T-helper 1 cell treated with Interleukin-12 subunit alpha and Interleukin-12 subunit beta and Interleukin-4 antibody, amounts not matched to agents 30 μg/mL and 1 μg/mL, for 36 hours (primary cell): ENCODE measurements around the gene PTPRM.

Experiments used
- H3K27ac Mint-ChIP-seq: one replicate; pipeline ENCODE4 v1.8.0; 2021; ENCODE audit warnings: mild to moderate bottlenecking, mixed read lengths
- H3K27me3 Mint-ChIP-seq: one replicate; pipeline ENCODE4 v1.8.0; 2021; ENCODE audit warnings: low read depth, mixed read lengths
- H3K36me3 Mint-ChIP-seq: one replicate; pipeline ENCODE4 v1.8.0; 2021; ENCODE audit warnings: low read depth, mixed read lengths
- H3K4me1 Mint-ChIP-seq: one replicate; pipeline ENCODE4 v1.8.0; 2021; ENCODE audit warnings: low read depth, mixed read lengths
- H3K4me3 Mint-ChIP-seq: one replicate; pipeline ENCODE4 v1.8.0; 2021; ENCODE audit warnings: mild to moderate bottlenecking, moderate library complexity, mixed read lengths
- H3K9me3 Mint-ChIP-seq: one replicate; pipeline ENCODE4 v1.8.0; 2021; ENCODE audit warnings: mixed read lengths

PTPRM gene

GRCh38 chr18:7890075-7890474 lies 323.0 kb downstream of the PTPRM start:
- Mint-ChIP-seq H3K27me3 (no peaks in the 10 kb centered on the region), H3K4me1 (no peaks in the 10 kb centered on the region), H3K4me3 (no peak overlapping the region), H3K36me3 (no peaks in the 10 kb centered on the region), H3K27ac (no peak overlapping the region), H3K9me3 (no peaks in the 10 kb centered on the region)

GRCh38 chr18:7892556-7892955 lies 325.4 kb downstream of the PTPRM start:
- no peaks in the 10 kb centered on the region for H3K27me3 Mint-ChIP-seq
- H3K4me3 Mint-ChIP-seq = no peak overlapping the region
- H3K4me1 Mint-ChIP-seq = no peaks in the 10 kb centered on the region
- no peaks in the 10 kb centered on the region for H3K36me3 Mint-ChIP-seq
- H3K27ac Mint-ChIP-seq = no peak overlapping the region
- no peaks in the 10 kb centered on the region for H3K9me3 Mint-ChIP-seq

DNA sequence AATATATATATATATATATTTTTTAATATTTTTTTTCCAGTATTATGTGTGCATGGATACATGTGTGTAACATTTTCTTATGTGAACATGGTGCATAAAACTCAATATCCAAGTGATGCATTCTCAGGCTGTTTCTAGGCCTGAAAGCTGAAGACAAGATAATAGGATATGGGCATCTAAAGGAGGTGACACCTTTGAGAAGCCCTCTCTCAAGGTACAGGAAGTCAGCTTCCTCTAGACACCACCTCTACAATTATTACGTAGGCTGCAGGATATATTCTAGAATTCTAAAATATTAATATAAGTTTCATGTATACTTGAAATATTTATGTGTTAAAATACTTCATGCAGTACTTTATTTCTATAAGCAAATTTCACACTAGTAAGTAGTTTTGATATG lies 327.5 kb downstream of the PTPRM start:
- H3K27ac Mint-ChIP-seq = no peak overlapping the region
- H3K36me3 Mint-ChIP-seq = no peaks in the 10 kb centered on the region
- H3K4me1 Mint-ChIP-seq = no peaks in the 10 kb centered on the region
- no peaks in the 10 kb centered on the region for H3K9me3 Mint-ChIP-seq
- no peaks in the 10 kb centered on the region for H3K27me3 Mint-ChIP-seq
- H3K4me3 Mint-ChIP-seq = no peak overlapping the region

- H3K27ac Mint-ChIP-seq = no peak overlapping the region
- H3K9me3 Mint-ChIP-seq = no peaks in the 10 kb centered on the region
- no peaks in the 10 kb centered on the region for H3K36me3 Mint-ChIP-seq
- H3K4me3 Mint-ChIP-seq = no peak overlapping the region
- no peaks in the 10 kb centered on the region for H3K4me1 Mint-ChIP-seq
- H3K27me3 Mint-ChIP-seq = no peaks in the 10 kb centered on the region
Observed at GRCh38 chr18:7895346-7895745, 328.2 kb downstream of the PTPRM start.

DNA sequence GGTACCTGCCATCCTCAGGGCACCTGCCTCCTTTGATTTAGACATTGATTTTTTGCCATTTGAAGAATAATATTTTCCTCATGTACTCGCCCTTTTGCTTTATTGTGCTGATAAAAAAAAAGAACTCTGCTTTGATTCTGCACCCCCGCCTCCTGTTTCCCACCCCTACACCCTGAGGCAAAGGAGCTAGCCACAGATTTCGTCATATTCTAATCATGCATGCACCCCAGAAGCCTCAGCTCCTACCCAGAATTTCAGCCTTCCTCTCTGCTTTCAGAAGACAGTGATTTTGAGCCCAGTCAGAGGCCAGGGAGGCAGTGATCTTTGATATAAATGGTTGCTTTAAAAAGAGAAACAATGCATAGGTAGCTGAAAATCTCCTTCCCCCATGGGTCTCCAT lies 329.0 kb downstream of the PTPRM start:
- Mint-ChIP-seq H3K4me3 (no peak overlapping the region), H3K27ac (no peak overlapping the region), H3K27me3 (no peaks in the 10 kb centered on the region), H3K9me3 (no peaks in the 10 kb centered on the region), H3K36me3 (no peaks in the 10 kb centered on the region), H3K4me1 (no peaks in the 10 kb centered on the region)

DNA sequence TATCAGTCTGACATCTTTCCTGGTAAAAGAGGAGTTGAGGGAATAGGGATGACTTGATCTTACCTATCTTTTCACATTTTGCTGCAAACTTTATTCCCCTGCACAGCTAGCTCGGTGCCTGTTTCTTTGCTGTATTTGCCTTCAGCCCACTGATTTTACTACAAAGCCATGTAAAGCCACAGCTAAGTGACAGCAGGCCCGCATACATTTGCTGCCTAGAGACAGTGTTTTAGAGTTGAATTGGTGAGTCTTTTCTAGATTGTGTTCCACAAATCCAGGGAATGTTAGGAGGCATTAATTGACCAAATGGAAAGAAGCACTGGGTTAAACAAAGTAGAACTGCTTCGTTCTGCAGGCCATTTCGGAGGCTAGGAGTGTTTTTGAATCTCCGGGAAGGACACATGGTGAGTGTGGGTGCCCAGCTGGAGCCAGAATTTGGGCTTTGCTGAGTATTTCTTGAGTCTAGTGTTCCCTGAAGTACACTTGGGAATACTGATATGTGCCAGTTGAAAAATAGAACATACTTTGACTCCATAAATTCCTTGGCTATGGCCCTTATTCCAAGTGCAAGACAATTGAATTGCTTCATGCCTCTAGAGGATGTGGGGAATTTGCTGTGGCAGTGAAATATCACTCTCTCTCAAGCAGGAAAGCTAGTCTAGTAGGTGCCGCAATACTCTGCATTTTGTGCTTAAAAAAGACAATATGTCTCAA lies 329.8 kb downstream of the PTPRM start:
- no peak overlapping the region for H3K4me3 Mint-ChIP-seq
- no peak overlapping the region for H3K27ac Mint-ChIP-seq
- H3K27me3 Mint-ChIP-seq = no peaks in the 10 kb centered on the region
- H3K36me3 Mint-ChIP-seq = no peaks in the 10 kb centered on the region
- no peaks in the 10 kb centered on the region for H3K9me3 Mint-ChIP-seq
- no peaks in the 10 kb centered on the region for H3K4me1 Mint-ChIP-seq

GRCh38 chr18:7898181-7898580 lies 331.1 kb downstream of the PTPRM start:
- no peaks in the 10 kb centered on the region for H3K9me3 Mint-ChIP-seq
- no peak overlapping the region for H3K4me3 Mint-ChIP-seq
- no peaks in the 10 kb centered on the region for H3K4me1 Mint-ChIP-seq
- H3K27ac Mint-ChIP-seq = no peak overlapping the region
- H3K27me3 Mint-ChIP-seq = no peaks in the 10 kb centered on the region
- no peaks in the 10 kb centered on the region for H3K36me3 Mint-ChIP-seq

DNA sequence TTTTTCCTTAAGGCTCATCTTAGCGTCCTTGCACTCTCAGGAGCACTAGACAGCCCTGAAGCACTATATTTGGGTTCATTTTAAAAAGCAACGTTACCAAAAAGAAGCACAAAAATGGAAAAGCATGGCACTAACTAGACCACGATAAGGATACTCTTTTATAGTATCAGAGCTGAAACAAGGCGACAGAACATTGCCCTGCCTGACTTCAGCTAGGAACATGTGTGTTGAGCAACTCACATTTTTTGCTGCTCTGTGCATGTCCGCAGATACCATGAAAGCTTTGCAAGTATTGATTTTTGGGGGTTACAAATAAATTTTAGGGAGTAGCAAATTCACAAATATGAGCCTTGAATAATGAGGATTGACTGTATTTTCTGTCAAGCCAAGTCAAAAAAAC lies 332.0 kb downstream of the PTPRM start:
- Mint-ChIP-seq H3K4me1 (no peaks in the 10 kb centered on the region), H3K27ac (no peak overlapping the region), H3K27me3 (no peaks in the 10 kb centered on the region), H3K36me3 (no peaks in the 10 kb centered on the region), H3K9me3 (no peaks in the 10 kb centered on the region), H3K4me3 (no peak overlapping the region)

DNA sequence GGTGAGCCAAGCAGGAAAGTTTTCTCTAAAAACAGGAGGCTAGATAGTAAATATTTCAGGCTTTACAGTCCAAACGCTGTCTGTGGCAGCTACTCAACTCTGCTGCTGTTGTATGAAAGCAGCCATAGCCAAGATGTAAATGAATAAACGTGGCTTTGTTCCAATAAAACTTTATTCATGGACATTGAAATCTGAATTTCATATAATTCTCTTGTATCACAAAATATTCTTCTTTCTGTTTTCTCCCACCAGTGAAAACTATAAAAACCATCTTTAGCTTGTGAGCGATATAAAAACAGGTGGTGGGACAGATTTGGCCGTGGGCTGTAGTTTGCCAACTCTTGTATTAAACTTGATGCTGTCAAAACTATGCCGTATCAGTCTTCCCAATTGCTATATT lies 333.0 kb downstream of the PTPRM start:
- H3K9me3 Mint-ChIP-seq = no peaks in the 10 kb centered on the region
- H3K27ac Mint-ChIP-seq = no peak overlapping the region
- no peaks in the 10 kb centered on the region for H3K27me3 Mint-ChIP-seq
- no peaks in the 10 kb centered on the region for H3K36me3 Mint-ChIP-seq
- no peak overlapping the region for H3K4me3 Mint-ChIP-seq
- H3K4me1 Mint-ChIP-seq = no peaks in the 10 kb centered on the region

GRCh38 chr18:7901657-7902056 lies 334.5 kb downstream of the PTPRM start:
- no peak overlapping the region for H3K4me3 Mint-ChIP-seq
- H3K36me3 Mint-ChIP-seq = no peaks in the 10 kb centered on the region
- H3K27ac Mint-ChIP-seq = no peak overlapping the region
- H3K9me3 Mint-ChIP-seq = no peaks in the 10 kb centered on the region
- H3K27me3 Mint-ChIP-seq = no peaks in the 10 kb centered on the region
- H3K4me1 Mint-ChIP-seq = no peaks in the 10 kb centered on the region

- Mint-ChIP-seq H3K9me3 (no peaks in the 10 kb centered on the region), H3K4me1 (no peaks in the 10 kb centered on the region), H3K36me3 (no peaks in the 10 kb centered on the region), H3K27me3 (no peaks in the 10 kb centered on the region), H3K4me3 (no peak overlapping the region), H3K27ac (no peak overlapping the region)
Observed at GRCh38 chr18:7902399-7902839, 335.3 kb downstream of the PTPRM start.

- Mint-ChIP-seq H3K27me3 (no peaks in the 10 kb centered on the region), H3K4me1 (no peaks in the 10 kb centered on the region), H3K27ac (no peak overlapping the region), H3K4me3 (no peak overlapping the region), H3K9me3 (no peaks in the 10 kb centered on the region), H3K36me3 (no peaks in the 10 kb centered on the region)
Observed at GRCh38 chr18:7904529-7904928, 337.4 kb downstream of the PTPRM start.

- Mint-ChIP-seq H3K27ac (no peak overlapping the region), H3K4me3 (no peak overlapping the region), H3K9me3 (no peaks in the 10 kb centered on the region), H3K4me1 (no peaks in the 10 kb centered on the region), H3K36me3 (no peaks in the 10 kb centered on the region), H3K27me3 (no peaks in the 10 kb centered on the region)
Observed at GRCh38 chr18:7908681-7909299, 341.7 kb downstream of the PTPRM start.

DNA sequence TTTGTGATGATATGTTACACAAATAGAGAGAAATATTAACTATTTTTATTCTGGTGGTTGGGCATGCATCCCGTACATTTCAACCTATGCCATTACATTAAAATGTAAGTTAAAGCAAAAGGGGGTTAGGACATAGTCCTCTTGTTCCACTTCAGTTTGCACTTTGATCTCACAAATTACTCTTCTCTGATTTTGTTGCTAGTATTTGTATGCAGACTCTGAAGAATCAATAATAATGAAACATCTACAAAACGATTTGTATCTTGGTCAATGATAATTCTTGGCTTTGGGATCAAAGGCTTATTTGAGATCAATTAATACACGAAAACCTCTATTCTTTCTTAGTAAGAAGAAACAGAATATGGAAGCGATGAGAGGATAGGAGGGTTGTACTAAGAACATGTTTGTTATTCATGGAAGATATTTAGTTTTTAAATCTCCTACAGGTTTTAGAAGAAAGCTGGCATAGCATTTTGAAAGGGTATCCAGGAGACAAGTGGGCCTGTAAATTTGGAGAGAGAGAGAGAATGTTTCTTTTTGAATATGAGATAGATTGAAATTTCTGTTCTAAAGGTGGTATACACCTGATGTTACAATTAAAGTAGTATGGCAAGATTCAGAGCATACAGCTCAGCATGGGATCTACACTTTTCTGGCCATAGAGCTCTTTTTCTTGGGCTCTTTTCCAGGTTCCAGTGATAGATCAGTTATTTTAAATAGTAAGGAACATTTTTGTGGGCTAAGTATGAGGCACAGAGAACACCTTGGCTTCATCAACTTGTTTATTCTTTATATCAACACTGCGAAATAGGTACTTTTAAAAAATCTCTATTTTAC lies 347.9 kb downstream of the PTPRM start:
- H3K27ac Mint-ChIP-seq = no peak overlapping the region
- no peaks in the 10 kb centered on the region for H3K9me3 Mint-ChIP-seq
- no peaks in the 10 kb centered on the region for H3K27me3 Mint-ChIP-seq
- no peak overlapping the region for H3K4me3 Mint-ChIP-seq
- no peaks in the 10 kb centered on the region for H3K36me3 Mint-ChIP-seq
- H3K4me1 Mint-ChIP-seq = no peaks in the 10 kb centered on the region

DNA sequence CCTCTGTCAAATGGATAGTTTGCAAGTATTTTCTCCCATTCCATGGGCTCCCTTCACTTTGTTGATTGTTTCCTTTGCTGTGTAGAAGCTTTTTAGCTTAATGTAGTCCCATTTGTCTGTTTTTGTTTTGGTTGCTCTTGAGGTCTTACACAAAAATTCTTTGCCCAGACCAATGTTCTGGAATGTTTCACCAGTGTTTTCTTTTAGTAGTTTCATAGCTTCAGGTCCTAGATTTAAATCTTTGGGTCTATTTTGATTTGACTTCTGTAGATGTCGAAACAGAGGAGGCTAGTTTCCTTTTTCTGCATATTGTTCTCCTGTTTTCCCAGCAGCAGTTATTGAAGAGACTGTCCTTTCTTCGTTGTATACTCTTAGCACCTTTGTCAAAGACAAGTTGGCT lies 351.6 kb downstream of the PTPRM start:
- H3K27me3 Mint-ChIP-seq = no peaks in the 10 kb centered on the region
- no peaks in the 10 kb centered on the region for H3K4me1 Mint-ChIP-seq
- no peak overlapping the region for H3K4me3 Mint-ChIP-seq
- H3K27ac Mint-ChIP-seq = no peak overlapping the region
- H3K9me3 Mint-ChIP-seq = peaks cover 3% of the 10 kb centered on the region
- H3K36me3 Mint-ChIP-seq = no peaks in the 10 kb centered on the region
